HK-2 (cell line): ENCODE measurements around the gene HAVCR2.
A peak's percentile ranks its signal among the peaks of the same experiment; 100 is the strongest.

ENCODE experiments used
- DNase-seq: peaks from one replicate; pipeline ENCODE4 v3.0.0-alpha.2; 2018; ENCODE audit not compliant: unreplicated experiment

Gene HAVCR2

DNA sequence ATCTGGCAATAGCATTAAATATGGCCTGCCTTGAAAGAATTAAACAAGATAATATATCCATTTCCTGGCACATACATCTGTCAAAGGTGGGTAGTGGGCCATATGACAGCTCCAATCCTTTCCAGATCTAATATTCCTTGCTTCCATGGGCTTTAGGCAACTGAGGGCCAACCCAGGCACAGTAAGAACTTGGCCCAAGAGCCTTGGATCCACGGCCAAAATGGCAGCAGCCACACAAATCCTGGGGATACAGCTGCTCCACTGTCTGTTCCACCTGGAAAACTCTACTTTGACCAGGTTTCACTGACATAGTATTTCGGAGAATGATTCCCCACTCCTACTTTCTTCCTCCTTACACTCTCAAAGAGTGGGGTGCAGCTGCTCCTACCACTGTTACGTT lies 63.2 kb downstream of the HAVCR2 start:
- DNase-seq: no peak

DNA sequence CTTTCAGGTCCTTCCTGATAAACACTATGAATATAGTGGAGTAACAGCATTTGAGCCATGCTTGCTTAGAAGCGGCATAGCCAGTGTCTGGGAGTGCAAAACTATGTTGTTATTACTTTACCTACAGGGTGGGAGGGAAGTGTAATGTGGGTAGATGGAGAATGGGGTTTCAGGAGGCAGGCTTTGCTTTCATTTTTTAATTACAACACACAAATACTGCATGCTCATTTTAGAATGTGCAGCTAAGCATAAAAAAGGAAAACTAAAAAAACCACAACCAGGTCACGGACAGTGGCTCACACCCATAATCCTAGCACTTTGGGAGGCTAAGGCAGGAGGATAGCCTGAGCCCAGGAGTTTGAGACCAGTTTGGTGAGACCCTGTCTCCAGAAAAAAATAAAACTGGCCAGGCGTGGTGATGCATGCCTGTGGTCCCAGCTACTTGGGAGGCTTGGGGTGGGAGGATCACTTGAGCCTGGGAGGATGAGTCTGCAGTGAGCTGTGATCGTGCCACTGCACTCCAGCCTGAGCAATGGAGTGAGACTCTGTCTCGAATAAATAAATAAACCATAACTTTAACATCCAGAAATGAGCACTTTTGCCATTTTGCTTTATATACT lies 70.2 kb downstream of the HAVCR2 start:
- peak; percentile 67 for DNase-seq
